GM10248 (cell line): Measurements from ENCODE around the gene SLC44A5.

Source experiments
- CTCF ChIA-PET: fragments of 300-600 bp; sonication (Branson Sonifier 250); formaldehyde crosslinking; extraction: SDS; loops from one replicate; lab custom pipeline; 2021; ENCODE audit warnings: antibody characterized with exemption; lab: Yijun Ruan, JAX
- POLR2A ChIA-PET: fragments of 350-650 bp; sonication (Branson Sonifier 250); formaldehyde crosslinking; extraction: SDS; loops from one replicate; lab custom pipeline; 2020; ENCODE audit warnings: antibody characterized with exemption; lab: Yijun Ruan, JAX
- DNase-seq: peaks from one replicate; pipeline ENCODE4 v3.0.0; 2012; ENCODE audit errors: extremely low spot score
- CTCF ChIP-seq: IDR thresholded peaks from 2 replicates; pipeline ENCODE4 v1.5.1; 2012; ENCODE audit warnings: mild to moderate bottlenecking, low read depth; ENCODE audit errors: extremely low read depth, missing control alignments, control extremely low read depth

Gene SLC44A5

DNA sequence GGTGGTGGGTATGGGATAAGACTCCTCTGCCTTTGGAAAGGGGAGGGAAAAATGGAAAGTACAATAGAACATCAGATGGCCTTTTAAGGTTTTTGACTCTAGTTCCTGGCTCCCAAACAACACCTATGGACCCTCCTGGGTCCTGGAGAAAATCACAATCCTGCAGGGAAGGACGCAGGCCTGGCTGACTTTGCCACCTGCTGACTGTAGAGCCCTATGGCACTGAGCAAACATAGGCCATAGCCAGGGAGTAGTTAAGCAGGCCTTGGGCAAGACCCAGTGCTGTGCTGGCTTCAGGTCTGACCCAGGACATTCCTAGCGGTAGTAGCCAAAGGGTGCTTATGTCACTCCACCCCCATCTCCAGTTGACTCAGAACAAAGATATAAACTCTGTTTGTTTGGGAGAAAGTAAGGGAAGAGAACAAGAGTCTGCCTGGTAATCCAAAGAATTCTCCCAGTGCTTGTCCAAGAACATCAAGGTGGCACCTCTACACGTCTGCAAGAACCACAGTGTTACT lies 149.0 kb downstream of the SLC44A5 start:
- no peak for DNase-seq
- TF ChIP-seq CTCF: no peak
- CTCF ChIA-PET: interaction anchor here (2.0 kb wide), 1 partner anchor 15 kb away, joined by 5 read pairs; no protein-coding TSS in a partner anchor
- POLR2A ChIA-PET: no interaction called here

- CTCF ChIA-PET: interaction anchor here (1.1 kb wide), 1 partner anchor 10 kb away, joined by 3 read pairs; no protein-coding TSS in a partner anchor
Observed at GRCh38 chr1:75449998-75450397, 160.9 kb downstream of the SLC44A5 start.

DNA sequence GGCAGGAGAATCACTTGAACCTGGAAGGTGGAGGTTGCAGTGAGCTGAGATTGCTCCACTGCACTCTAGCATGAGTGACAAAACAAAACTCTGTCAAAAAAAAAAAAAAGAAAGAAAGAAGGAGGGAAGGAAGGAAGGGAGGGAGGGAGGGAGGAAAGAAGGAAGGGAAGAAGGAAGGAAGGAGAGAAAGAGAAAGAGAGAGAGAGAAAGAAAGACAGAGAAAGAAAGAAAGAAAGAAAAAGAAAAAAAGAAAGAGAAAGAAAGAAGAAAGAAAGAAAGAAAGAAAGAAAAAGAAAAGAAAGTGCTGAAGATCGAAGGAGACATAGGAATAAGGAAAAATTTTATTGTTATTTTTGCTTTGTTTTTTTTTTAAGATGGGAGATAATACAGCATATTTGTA lies 166.7 kb downstream of the SLC44A5 start:
- ChIA-PET POLR2A (no interaction called here), CTCF (no interaction called here)
- no peak for DNase-seq
- TF ChIP-seq CTCF: no peak

More at GRCh38 chr1:75449998-75450397, 160.9 kb downstream of the SLC44A5 start:
- POLR2A ChIA-PET: no interaction called here
- no peak for DNase-seq
- TF ChIP-seq CTCF: no peak

GRCh38 chr1:75440274-75440673 lies 170.6 kb downstream of the SLC44A5 start:
- ChIA-PET POLR2A (no interaction called here), CTCF (interaction anchor here (0.8 to 1.3 kb wide), 4 partner anchors 10 to 97 kb away, joined by 3 to 4 read pairs (median 4); no protein-coding TSS in a partner anchor)
- DNase-seq: no peak
- no peak for TF ChIP-seq CTCF

DNA sequence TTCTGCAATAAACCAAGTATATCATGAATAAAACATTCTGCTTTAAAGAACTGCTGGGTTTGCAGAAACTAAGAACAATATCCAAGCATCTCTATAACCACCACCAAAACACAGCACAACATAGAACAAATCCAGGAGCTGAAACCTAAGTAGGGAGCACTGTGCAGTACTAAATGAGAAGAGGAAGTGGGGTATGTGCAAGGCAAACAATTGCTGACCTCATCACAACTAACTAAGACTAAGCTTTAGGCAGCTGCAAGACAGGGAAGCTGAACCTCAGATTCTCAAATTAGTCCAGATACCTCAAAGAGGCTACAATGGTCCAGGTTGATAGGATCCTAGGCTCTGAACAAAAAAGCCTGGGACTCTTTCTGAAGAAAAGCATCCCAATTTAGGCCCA lies 172.6 kb downstream of the SLC44A5 start:
- ChIA-PET POLR2A (no interaction called here), CTCF (no interaction called here)
- TF ChIP-seq CTCF: no peak
- DNase-seq: no peak

GRCh38 chr1:75431843-75432242 lies 179.1 kb downstream of the SLC44A5 start:
- DNase-seq: no peak
- ChIA-PET CTCF (no interaction called here), POLR2A (no interaction called here)
- no peak for TF ChIP-seq CTCF

- ChIA-PET CTCF (interaction anchor here (1.2 kb wide), 1 partner anchor 14 kb away, joined by 3 read pairs; no protein-coding TSS in a partner anchor), POLR2A (no interaction called here)
- TF ChIP-seq CTCF: no peak
- no peak for DNase-seq
Observed at GRCh38 chr1:75430526-75430925, 180.4 kb downstream of the SLC44A5 start.
